HG02610 (cell line): ENCODE results near the gene SLC25A5.
"Not testable (repeated sequence)": the region's sequence is repeated elsewhere in the genome, so short reads cannot be mapped to it uniquely, and the experiment has no call there.

ENCODE experiments used
- ATAC-seq: cut with Tn5 transposase; IDR thresholded peaks from one replicate; pipeline ENCODE4 v1.9.1; 2021; ENCODE audit warnings: mild to moderate bottlenecking, moderate library complexity; ENCODE audit not compliant: unreplicated experiment

SLC25A5 gene

DNA sequence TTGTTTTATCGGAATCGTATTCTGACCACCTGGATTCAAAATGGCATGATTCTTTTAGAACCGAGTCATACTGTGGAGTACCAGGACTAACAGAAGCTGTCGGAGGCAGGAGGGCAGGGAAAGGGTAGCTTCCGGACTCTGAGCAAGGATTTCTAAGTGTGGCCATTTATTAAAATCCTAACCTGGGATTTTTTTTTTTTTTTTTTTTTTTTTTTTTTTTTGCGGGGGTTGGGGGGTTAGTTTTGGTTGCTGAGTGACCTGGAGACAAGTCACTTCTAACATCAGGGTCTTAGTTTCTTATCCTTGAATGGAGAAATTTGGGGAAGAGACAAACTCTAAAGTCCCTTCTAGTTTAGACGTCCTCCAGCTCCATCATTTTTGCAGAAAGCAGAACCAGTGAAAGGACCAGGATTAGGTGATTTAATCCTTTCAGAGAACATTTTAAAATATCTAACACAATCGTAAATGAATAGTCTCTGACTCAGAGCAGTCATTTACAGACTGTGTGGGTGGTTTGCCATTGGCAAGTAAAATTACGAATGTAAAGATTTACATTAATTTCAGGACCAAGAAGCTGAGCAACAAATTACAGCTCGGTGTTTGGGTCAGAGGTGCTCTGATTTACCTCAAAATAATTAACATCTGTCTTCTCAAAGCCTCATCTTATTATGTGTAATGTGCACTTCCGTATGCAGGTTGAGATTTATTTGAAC is 7.3 kb downstream of the SLC25A5 start:
- ATAC-seq, result no peak

DNA sequence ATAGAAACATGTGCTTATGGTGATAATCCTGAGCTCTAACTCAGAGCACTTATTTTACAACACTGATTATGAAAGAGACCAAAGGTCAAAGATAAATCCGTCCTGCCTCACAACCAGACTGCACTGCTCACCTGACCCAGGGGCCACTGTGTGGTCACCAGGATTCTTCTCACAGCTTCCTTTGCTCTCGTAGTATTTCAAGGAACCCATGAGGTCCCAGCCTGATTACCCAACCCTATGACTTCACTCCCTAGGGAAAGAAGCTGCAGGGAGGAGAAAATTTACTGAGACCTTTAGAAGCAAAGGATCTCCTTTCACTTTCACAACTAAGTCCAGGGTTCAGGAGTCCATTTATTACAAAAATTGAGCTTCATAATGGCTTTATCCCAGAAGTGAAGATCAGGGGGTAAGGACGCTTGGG is 9.6 kb downstream of the SLC25A5 start:
- ATAC-seq, result no peak

DNA sequence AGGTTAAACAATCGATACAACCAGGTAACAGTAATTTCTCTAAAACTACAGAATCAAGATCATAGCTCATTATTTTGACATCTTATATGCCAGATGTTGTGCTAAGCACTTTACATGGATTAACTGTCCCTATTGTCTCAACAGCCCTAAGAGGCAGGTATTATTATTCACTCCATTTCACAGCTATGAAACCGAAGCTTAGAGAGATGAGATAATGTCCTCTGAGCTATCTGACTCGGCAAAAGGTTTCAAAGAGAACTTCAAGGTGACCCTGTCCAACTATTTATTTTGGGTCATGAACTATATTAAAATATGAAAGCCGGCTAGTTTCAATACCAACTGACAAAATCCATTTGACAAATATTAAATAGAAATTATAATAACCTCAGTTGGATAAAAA is 10.3 kb downstream of the SLC25A5 start:
- ATAC-seq, result no peak

DNA sequence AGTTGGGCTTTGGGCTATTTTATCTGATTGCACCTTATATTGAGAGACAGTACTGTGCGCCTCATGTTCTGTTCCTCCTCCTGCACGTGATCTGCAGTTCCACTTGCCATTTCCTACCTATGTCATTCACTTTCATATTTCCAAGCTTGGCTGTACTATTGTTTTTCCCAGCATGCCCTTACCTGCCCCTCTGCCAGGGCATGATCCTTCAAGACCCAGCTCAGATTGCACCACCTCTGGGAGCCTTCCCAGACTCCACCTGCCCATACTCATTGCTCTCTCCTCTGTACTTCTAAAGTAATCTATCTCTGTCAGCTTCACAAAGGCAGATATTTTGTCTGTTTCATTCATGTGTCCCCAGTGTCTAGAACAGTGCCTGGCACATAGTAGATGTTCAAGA is 11.6 kb downstream of the SLC25A5 start:
- ATAC-seq, result no peak

DNA sequence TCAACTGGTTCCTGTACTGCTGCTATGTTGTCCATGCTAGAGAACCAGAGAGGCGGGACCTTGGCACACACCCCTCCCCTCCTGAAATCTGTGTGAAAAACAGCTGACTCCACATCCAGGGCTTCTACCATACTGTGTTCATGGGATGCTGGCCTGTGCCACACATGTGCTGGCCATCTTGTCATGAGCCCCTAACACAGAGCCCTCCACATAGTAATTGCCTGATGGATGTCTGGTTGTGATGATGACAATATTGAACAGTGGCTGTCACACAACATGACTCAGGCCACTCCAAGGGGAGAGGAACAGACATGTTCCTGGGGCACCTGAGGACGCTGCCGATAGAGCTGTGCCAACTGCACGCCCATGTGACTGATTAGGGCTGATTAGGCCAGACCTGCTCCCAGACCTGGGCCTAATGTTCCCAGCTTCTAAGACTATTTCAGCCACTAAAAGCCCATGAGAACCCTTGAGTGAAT is 13.1 kb downstream of the SLC25A5 start:
- no peak for ATAC-seq

DNA sequence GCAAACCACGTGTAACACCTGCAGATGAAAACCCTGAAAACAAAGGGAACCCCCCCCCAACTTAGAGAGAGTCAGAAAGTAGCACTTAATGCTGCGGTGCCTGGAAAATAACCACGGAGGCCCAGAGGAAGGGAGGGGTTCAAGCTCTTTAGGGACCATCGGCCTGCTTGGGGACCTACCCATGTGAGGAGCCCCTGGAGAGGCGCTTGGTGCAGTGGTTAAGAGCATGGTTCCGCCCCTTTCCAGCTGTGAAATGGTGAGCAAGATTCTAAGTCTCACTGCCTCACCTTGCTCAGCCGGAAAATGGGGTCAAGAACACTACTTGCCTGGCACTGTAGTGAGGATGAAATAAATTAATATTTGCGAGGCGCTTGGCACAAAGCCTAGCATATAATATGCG is 13.8 kb downstream of the SLC25A5 start:
- no peak for ATAC-seq

DNA sequence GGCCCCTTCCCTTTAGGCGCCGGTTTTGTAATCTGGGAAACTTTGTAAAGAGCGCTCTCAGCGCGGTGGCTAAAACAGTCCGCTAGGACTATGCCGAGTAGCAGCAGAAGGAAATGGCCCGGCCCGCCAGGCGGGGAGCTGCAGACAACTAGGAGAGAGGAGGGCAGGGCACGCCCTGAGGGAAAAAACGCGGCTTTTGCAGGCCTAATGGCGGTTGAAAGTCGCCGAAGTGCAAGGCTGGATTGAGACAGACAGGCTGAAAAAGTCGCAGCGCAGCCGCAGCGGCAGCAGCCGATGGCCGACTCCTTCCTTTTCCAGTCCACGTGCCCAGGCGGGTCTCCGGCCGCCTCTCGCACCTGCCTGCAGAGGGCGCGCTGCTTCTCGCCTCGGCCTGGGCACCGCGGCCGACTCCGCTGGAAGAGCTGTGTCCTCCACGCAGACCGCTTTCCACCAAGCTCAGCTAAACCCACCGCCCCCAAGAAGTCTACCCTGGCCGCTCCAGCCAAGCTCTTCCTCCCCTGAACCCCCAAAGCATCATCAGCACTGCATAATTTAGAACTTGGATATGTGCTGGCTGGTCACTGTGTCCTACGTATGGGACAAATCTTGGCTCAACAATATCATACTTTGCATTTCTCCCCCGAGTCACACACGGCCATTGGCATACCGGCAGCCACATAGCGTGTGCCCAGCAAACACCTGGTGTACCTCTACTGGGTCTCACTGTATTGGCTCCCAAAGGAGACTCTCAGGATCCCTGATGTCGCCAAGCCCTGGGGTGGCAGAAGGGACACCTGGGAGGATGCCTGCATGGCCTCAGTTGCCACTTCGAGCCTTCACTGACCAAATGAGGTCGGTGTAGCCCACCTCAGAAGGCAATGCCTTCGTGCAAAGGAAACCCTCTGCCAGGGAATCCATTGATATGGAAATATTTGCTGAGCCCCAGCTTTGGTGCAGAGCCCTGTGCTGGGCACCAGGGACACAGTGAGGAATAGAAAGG is 14.5 kb downstream of the SLC25A5 start:
- ATAC-seq, result peak; percentile 86

DNA sequence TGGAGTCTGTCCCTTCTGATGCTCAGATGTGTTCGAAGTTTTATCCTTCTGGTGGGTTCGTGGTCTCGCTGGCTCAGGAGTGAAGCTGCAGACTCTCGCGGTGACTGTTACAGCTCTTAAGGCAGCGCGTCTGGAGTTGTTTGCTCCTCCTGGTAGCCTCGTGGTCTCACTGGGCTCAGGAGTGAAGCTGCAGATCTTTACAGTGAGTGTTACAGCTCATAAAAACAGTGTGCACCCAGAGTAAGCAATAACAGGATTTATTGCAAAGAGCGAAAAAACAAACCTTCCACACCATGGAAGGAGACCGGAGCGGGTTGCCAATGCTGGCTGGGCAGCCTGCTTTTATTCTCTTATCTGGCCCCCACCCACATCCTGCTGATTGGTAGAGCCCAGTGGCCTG is 18.5 kb downstream of the SLC25A5 start:
- no peak for ATAC-seq

DNA sequence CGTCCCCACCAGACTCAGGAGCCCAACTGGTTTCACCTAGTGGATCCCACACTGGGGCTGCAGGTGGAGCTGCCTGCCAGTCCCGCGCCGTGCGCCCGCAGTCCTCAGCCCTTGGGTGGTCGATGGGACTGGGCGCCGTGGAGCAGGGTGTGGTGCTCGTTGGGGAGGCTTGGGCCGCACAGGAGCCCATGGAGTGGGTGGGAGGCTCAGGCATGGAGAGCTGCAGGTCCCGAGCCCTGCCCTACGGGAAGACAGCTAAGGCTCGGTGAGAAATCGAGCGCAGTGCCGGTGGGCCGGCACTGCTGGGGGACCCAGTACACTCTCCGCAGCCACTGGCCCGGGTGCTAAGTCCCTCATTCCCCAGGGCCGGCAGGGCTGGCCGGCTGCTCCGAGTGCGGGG is 19.5 kb downstream of the SLC25A5 start:
- ATAC-seq, result not testable (repeated sequence)

DNA sequence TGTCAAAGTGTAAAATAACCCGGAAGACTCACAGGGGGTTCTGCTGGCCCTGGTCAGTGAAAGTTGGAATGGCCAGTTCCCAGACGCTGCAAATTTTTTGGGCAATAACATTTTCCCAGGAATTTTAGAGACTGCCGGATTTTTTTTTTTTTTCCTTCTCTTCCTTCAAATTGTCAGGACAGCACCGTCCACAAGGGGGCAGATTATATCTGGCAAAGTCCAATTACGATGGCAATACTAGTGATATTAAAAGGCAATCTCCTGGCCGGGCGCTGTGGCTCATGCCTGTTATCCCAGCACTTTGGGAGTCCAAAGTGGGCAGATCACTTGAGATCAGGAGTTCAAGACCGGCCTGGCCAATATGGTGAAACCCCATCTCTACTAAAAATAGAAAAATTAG is 20.5 kb downstream of the SLC25A5 start:
- ATAC-seq, result no peak

DNA sequence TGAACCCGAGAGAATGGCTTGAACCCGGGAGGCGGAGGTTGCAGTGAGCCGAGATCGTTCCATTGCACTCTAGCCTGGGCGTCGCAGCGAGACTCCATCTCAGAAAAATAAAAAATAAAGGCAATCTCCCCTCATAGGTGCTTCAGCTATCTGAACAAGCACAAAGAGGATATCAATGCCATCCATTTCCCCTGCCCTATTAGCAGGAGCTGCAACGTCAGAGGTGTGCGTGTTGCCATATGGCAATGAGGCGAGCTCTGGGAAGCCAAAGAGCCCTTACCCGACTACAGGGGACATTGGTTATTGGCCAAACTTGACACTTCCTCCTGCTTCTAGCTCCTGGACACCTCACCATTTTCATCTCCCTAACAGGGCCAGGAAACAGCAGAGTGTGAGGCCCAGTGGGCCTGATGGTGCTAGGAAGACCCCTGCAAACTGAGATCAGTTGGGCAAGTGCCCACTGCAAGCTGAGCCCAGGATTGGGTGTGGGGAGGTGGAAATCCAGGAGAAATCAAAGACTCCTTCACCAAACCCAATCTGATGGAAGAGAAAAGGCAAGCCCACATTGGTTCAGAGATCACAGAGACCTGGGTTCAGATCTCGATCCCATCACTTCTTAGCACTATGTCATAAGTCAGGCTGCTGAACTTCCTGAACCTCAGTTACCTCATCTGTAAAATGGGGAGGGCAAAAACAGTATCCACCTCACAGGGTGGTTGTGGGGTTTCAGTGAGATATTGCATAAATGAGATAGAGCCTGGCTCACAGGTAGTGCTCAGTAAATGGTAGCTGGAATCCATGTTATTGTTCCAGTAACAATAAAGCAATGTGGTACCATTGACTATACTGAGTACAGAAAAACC is 21.2 kb downstream of the SLC25A5 start:
- no peak for ATAC-seq

DNA sequence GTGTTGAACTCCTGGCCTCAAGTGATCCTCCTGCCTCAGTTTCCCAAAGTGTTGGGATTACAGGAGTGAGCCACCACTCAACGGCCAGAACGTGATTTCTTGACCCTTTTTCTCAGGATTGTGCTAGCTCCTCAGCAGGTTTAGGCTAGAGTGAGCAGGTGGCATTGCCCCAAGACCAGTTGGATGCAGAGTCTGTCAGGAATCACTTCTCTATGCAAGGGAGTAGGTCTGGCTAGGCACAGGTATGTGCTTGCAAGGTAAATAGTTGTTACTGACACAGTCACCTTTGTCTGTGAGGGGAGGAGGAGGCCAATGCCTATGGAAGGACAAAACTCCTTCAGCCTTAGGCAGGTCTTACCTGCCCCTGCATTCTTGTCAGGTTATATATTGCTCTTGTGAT is 24.2 kb downstream of the SLC25A5 start:
- no peak for ATAC-seq

DNA sequence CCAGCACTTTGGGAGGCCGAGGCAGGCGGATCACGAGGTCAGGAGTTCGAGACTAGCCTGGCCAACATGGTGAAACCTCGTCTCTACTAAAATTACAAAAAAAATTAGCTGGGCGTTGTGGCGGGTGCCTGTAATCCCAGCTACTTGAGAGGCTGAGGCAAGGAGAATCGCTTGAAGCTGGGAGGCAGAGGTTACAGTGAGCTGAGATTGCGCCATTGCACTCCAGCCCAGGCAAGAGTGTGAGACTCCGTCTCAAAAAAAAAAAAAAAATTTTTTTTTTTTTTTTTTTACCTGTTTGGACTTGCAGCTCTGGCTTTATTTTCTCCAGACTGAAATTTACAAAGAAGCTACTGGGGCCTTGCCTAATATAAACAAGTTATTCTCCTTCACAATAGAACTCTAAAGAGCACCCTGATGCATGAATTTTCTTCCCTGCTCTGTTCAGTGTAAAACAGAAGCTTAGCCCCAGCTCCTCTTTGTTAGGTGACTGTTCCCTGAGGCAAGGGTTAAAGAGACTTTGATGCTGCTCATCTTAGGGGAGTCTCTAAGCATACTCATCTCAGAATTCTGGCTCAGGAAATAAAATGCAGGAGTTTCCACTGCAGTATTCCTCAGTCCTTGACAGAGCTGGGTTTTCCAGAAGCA is 25.7 kb downstream of the SLC25A5 start:
- ATAC-seq, result not testable (repeated sequence)

DNA sequence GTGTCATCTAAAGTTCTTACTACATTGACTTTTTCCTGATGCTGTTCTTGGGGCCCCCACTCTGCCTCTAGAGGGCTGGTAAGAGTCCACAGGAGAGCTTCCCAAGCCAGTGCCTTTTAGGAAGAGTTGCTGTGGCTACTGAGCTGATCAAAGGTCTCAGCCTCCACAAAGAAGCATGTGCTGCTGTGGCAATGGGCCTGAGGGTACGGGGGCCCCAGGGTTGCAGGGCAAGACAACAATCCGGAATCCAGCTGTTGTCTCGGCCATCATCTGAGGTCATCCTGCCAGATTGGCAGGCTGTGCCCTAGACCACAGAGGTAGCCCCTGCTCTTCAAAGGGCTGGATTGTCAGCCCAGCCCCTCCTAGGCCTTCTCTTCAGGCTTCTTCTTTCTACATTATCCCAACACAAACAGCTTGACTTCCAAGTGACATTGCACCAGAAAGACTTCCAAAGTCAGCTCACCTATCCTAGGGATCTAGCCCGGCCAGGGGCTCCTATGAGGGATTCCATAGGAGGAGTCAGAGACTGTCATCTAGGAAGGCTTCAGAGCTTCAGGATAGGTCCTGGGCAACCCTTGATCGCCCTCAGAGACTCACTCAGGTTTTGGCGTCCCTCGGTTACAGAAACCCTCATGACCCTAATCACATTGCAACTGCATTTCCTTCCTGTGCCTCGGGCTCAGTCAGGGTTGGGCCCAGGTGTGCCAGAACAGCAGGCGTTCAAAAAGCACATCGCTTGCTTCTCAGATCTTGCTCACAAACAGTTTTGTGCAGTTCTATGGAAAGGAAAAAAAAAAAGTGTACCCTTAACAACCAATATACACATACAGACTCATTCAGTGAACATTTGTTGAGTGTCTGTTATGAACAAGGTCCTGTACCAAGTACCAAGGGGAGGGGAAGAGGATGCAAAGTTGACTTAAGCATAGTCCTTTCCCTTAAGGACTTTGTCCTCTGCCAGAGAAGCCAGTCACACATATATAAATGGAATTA is 27.8 kb downstream of the SLC25A5 start:
- ATAC-seq, result no peak

DNA sequence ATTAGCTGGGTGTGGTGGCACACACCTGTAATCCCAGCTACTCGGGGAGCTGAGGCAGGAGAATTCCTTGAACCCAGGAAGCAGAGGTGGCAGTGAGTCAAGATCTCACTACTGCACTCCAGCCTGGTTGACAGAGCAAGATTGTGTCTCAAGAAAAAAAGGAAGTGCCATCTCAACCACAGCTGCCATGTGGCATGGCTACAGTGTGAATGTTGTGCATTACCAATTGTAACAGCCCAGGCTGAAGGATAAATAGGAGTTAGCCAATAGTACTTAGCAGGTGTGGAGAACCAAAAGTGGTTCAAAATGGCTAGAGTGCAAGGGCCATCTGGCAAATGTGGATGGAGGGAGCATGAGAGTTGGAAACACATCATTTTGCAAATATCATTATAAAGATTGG is 28.9 kb downstream of the SLC25A5 start:
- no peak for ATAC-seq

DNA sequence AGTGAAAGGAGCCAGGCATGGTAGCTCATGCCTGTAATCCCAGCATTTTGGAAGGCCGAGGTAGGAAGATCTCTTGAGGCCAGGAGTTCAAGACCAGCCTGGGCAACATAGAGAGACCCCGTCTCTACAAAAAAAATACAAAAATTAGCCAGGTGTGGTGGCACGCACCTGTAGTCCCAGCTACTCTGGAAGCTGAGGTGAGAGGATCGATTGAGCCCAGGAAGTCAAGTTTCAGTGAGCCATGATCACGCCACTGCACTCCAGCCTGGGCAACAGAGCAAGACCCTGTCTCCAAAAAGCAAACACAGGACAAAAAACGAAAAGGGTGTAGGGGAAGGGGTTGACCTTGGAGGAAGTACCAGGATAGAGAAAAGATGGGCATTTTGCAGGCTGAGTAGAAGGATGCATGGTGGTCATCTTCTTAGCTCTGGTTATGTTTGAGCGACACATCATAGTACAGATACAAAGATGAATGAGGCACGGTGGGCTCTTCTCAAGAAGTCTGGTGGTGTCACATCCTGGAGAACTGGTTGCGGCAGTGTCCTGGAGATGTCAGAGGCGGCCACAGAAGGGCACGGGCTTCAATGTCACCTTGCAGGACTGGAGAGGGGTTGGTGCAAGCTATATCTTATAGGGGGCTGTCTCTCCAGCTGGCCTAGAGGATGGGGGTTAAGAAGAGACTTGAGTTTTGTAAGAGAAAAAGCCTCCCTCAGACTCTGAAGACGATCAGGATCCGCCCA is 32.0 kb downstream of the SLC25A5 start:
- ATAC-seq, result no peak

DNA sequence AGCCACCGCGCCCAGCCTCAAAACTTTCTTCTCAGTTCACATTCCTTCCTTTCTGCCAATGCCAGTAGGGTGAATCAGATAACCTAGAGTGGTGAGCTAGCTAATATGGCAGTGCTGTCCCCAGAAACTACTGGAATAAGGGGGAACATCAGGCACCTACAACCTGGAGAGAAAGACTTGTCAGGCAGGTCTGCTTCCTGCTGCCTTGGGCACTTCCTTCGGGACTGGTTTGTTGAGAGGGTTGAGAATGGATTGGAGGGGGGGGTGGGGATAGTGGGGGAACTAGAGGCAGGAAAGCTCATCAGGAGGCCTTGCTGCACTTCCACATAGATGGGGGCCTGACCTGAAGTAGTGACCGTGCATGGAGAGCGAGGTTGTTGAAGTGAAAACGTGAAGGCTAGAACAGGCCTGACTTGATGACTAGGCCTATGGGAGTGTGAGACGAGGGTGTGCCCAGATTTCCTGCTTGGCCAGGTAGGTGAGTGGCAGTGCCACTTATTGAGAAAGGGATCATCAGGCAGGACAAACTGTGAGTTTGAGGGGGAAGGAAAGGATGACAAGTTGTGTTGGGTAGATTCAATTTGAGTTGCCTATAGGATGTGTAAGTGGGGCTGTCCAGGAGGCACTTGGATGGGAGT is 33.4 kb downstream of the SLC25A5 start:
- no peak for ATAC-seq
